GM18867 (cell line): Measurements from ENCODE around the gene NRG2.
A peak's percentile ranks its signal among the peaks of the same experiment; 100 is the strongest.

ENCODE experiments used
- ATAC-seq: cut with Tn5 transposase; IDR thresholded peaks from one replicate; pipeline ENCODE4 v1.9.1; 2021; ENCODE audit warnings: mild to moderate bottlenecking, moderate library complexity; ENCODE audit not compliant: unreplicated experiment

The NRG2 gene

DNA sequence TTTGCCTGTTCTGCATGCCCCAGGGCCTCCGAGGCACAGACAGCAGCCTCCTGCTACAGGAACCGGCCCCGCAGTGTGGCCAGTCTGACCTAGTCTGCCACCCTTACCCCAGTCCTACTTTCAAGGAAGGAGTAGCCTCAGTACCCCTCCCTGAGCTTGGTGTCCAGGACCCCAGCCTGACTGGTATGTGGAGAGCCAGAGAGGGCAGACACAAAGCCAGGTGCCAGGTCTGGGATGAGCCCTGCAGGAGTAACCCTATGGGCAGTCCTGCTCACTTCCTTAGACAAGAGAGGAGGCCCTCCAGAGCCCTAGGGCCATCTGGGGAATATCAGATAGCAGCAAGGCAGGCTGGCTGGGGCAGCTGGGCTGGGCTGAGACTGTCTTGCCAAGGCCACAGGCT is 67.8 kb downstream of the NRG2 start:
- no peak for ATAC-seq

DNA sequence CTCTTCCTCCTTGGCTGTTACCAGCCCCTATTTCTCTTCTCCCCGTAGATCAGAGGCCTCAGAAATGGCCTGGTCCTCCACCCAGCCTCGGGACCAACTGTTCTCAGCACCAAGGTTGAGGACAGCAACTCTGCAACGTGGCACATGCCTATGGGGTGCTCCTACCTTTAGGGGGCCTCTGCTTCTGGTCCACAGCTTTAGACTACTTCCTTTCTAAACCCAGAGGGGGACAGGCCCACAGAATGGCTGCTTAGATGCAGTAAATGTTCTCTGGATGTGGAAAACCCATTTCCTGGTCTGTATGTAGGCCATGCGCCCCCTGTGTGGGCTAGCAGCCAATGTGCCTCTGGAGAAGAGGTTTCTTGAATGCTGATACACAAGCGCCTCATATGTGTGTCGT is 68.4 kb downstream of the NRG2 start:
- no peak for ATAC-seq

- no peak for ATAC-seq
Measured at GRCh38 chr5:139971202-139971725, 71.8 kb downstream of the NRG2 start.

- no peak for ATAC-seq
Measured at GRCh38 chr5:139969318-139969717, 73.8 kb downstream of the NRG2 start.

- peak; percentile 93 for ATAC-seq
Measured at GRCh38 chr5:139968547-139969261, 74.4 kb downstream of the NRG2 start.

- ATAC-seq = no peak
Measured at GRCh38 chr5:139967353-139967752, 75.7 kb downstream of the NRG2 start.

DNA sequence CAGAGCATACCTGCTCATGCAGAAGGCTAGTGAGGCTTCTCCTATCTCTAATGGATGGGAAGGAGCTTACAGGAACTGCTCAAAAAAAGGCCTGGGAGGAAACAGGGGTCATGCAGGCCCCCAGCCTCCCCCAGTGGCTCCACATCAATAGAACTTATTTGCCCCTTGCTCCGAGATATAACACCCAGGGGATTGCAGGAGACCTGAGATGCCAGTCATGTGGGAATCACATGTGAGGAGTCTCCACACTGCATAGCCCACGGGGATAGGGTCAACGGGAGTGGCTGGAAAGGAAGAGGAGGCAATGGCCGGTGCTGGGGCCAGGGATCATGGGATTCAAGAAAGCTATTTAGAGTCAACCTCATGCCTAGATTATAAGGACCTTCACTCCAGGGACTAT is 76.2 kb downstream of the NRG2 start:
- ATAC-seq = no peak

DNA sequence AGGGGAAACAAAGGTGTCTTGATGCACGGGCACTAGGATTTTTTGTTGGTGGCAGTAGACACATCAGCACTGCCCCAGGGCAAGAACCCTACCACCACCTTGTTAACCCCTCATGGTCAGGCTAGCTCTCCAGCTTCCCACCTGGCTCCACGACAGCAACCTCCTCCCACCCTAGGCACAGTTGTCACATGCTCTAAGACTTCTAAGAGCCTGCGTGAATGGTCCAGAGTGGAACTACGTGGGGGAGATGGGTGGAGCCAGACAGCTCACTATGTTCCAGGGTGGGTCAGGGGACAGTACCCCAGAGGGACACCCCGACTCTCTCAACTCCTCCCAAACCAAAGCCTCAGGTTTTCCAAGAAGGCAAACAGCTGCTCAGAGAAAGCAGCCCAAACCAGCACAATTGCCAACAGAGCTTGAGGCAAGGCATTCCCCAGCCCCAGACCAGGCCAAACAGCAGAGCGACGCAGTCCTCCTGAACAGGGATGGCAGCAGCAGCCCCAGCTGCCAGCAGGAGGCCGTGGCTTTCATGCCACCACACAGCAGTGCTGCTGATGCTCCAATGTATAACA is 78.0 kb downstream of the NRG2 start:
- ATAC-seq = no peak

GRCh38 chr5:139964266-139964993 is 78.7 kb downstream of the NRG2 start:
- ATAC-seq = no peak

- ATAC-seq = no peak
Measured at GRCh38 chr5:139962445-139962844, 80.7 kb downstream of the NRG2 start.

- ATAC-seq = peak; percentile 28
Measured at GRCh38 chr5:139961435-139962157, 81.5 kb downstream of the NRG2 start.

DNA sequence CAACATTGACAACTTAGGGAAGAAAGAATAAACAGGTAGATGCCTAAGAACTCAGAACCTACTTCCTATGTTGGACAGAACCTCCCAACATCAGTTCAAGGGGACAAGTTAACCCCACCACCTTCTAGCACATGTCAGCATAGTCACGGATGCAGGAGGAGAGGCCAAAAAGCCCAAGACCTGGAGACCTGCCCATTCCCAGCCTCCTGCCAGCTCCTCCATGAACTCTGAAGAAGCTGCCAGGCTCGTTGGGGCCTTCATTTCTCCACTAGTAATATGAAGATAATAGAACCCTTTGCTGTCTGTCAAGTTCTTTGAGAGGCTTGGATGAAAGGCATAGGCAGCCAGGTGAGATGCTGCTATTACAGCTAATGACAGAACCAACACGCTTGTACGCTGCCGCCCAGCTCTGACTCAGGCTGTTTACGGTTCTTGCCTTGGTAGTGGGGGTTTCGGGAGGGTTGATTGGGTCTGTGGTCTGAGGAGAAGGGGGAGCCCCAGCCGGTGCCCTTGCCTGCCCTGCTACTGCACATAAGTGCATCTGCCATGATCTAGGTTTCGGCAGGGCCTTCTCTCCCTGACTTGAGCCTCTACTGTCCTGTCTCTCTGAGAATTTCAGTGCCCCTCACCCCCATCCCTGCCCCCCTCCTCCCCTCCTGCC is 82.2 kb downstream of the NRG2 start:
- peak; percentile 90 for ATAC-seq

DNA sequence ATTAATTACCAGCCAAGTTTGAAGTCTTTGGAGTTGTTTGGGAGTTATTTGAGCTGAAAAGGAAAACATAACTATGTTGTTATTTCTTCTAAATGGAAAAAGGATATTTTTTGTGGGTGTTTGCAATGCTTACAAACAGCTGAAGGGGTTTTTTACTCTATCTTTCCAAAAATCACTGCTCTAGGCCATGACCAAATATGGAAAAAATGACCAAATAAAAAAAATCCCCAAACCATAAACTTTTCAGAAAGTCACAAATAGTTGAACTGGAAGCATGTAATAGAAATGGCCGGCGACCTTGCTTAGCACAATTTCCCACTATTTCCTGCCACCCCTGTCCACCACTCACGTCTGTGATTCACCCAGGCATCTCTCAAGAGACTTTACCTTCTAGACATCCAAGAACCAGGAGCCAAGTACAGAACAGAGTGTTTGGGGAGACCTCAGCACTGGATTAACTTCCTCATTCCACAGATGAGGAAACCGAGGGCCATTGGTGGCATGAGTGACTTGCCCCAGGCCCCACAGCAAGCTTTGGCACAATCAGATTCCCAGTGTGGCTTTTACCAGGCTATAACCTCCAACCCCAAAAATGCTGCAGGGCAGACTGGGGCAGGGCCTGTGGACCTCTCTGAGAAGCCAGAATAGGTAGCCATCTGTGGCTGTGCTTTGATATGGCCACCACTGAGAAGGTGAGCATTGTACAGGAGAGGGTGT is 84.5 kb downstream of the NRG2 start:
- no peak for ATAC-seq

DNA sequence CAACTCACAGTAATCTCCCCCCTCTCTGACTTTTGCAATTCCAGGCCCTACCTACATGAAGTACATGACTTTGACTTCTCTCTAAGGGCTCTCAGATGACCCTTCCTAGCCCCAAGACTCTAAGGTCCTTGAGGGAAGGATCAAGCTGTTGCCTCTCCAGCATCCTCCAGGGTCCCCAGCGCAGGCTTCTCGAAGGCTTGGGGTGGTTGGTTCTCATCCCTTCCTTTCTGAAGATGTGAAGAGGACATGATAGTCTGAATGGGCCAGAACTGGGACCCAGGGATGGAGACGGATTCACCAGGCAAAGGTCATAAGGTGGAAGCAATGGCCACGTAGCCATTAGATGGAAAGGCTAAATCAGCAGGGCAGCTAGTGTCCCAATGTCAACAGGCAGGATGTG is 86.8 kb downstream of the NRG2 start:
- ATAC-seq = no peak

- ATAC-seq = no peak
Measured at GRCh38 chr5:139955616-139956273, 87.4 kb downstream of the NRG2 start.

GRCh38 chr5:139955053-139955605 is 88.0 kb downstream of the NRG2 start:
- peak; percentile 73 for ATAC-seq

DNA sequence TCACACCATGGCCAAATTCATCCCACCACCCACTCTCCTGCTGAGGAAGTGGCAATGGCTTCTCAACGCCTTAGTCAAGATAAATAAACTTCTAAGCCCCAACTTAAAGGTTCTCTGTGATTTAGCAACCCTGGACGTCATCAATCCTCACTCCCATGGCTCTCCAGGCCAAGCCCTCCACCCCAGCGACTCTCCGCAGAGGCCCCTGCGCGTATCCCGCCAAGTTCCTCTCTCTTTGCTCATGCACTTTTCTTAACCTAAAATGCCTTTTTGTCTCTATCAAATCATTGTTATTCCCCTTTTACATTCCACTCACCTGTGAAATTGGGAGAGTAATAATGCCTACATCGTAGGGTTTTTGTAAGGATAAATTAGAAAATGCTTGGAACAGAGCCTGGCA is 88.6 kb downstream of the NRG2 start:
- no peak for ATAC-seq

DNA sequence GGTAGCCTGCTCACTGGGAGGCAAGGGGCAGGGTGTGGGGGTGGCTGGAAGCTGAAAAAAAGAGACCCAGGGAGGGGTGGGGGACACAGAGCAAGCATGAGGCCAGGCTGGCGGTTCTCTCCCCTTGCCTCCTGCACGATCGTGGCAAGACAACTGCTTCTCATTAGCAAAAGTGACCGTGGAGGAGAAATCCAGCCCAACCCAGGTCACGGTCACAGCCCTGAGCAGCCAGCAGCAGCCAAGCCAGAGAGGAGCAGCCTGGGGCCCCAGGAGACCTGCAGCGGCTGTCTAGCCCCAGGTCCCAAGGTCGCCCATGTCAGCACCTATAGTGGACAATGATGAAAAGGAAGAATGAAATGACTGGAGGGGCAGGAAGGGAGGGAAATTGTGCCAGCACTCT is 89.1 kb downstream of the NRG2 start:
- ATAC-seq = no peak

- no peak for ATAC-seq
Measured at GRCh38 chr5:139952574-139952973, 90.5 kb downstream of the NRG2 start.
